H1 (cell line): Measurements from ENCODE around the gene CAPN3. TPM values are rescaled to one million over a fixed set of nuclear protein-coding genes. Genes with fewer than 3 reads are reported as not detected.

ENCODE experiments used
- CTCF ChIA-PET: fragments of 300-600 bp; sonication (Branson Sonifier 250); formaldehyde crosslinking; loops from one replicate; lab custom pipeline; 2021; ENCODE audit not compliant: partially characterized antibody; lab: Charles Lee
- POLR2A ChIA-PET: fragments of 300-600 bp; sonication (Branson Sonifier 250); formaldehyde crosslinking; loops from one replicate; lab custom pipeline; 2021; ENCODE audit warnings: inconsistent platforms; ENCODE audit not compliant: partially characterized antibody; lab: Charles Lee
- DNase-seq, 2 experiments: peaks; one replicate each; pipeline versions ENCODE4 v3.0.0 to v3.0.0-alpha.2; 2010 to 2022; ENCODE audit warnings: low spot score in 2 of 2, low read depth in 1 of 2, mixed read lengths in 1 of 2
- FAIRE-seq: peaks from 2 replicates; lab custom pipeline; 2011; peaks lifted over from hg19 to GRCh38; lab: Jason Lieb, UNC
- H2AFZ ChIP-seq: 2 replicates; pipeline ENCODE4 v1.8.1; 2012; ENCODE audit warnings: low read length, inconsistent platforms
- H2AK5ac ChIP-seq: 2 replicates; pipeline ENCODE4 v1.6.1; 2013; ENCODE audit warnings: low read depth, low read length
- H2BK120ac ChIP-seq: replicated peaks from 2 replicates; pipeline ENCODE3; 2013; ENCODE audit warnings: low read depth, low read length, inconsistent platforms
- H2BK12ac ChIP-seq: 2 replicates; pipeline ENCODE4 v1.6.1; 2013; ENCODE audit warnings: low read depth, low read length
- H2BK15ac ChIP-seq: 2 replicates; pipeline ENCODE4 v1.6.1; 2013; ENCODE audit warnings: low read length
- H2BK20ac ChIP-seq: 2 replicates; pipeline ENCODE4 v1.6.1; 2013; ENCODE audit warnings: low read length
- H2BK5ac ChIP-seq: 2 replicates; pipeline ENCODE4 v1.6.1; 2013; ENCODE audit warnings: low read depth, low read length
- H3K14ac ChIP-seq: 2 replicates; pipeline ENCODE4 v1.6.1; 2013; ENCODE audit warnings: inconsistent platforms; ENCODE audit not compliant: insufficient read length
- H3K18ac ChIP-seq: 2 replicates; pipeline ENCODE4 v1.6.1; 2013; ENCODE audit warnings: low read length; ENCODE audit errors: extremely low read depth
- H3K23ac ChIP-seq: 2 replicates; pipeline ENCODE4 v1.6.1; 2013; ENCODE audit warnings: inconsistent platforms; ENCODE audit not compliant: insufficient read length
- H3K23me2 ChIP-seq: 2 replicates; pipeline ENCODE4 v1.6.1; 2013; ENCODE audit warnings: low read depth, low read length
- H3K27ac ChIP-seq: 2 replicates; pipeline ENCODE4 v1.6.1; 2011; ENCODE audit warnings: low read depth, low read length, inconsistent platforms
- H3K27me3 ChIP-seq, 4 experiments: replicated peaks in 1 of 4; 1 replicate in 1 of 4; 2 replicates in 3 of 4; pipeline versions ENCODE4 v1.6.1 to v1.8.1; 2011 to 2013; ENCODE audit warnings: low read length in 3 of 4, mild to moderate bottlenecking in 3 of 4, inconsistent platforms in 2 of 4, mixed read lengths in 2 of 4, moderate library complexity in 1 of 4; ENCODE audit not compliant: control insufficient read depth in 3 of 4, insufficient read depth in 3 of 4; ENCODE audit errors: extremely low read depth in 1 of 4
- H3K36me3 ChIP-seq, 4 experiments: 2 replicates each; pipeline versions ENCODE4 v1.6.1 to v1.8.1; 2011 to 2013; ENCODE audit warnings: mild to moderate bottlenecking in 4 of 4, low read length in 3 of 4, moderate library complexity in 2 of 4, control low read depth in 1 of 4, inconsistent platforms in 1 of 4; ENCODE audit not compliant: insufficient read depth in 4 of 4, control insufficient read depth in 2 of 4
- H3K4ac ChIP-seq: replicated peaks from 2 replicates; pipeline ENCODE3; 2013; ENCODE audit warnings: low read length, low read depth, mixed read lengths, inconsistent platforms; ENCODE audit not compliant: insufficient read length
- H3K4me1 ChIP-seq, 4 experiments: replicated peaks in 1 of 4; 1 replicate in 1 of 4; 2 replicates in 3 of 4; pipeline versions ENCODE4 v1.6.1 to v1.8.1; 2011 to 2013; ENCODE audit warnings: low read length in 3 of 4, inconsistent platforms in 2 of 4, mixed read lengths in 1 of 4; ENCODE audit not compliant: insufficient read depth in 4 of 4, control insufficient read depth in 3 of 4
- H3K4me2 ChIP-seq, 2 experiments: 2 replicates each; pipeline versions ENCODE4 v1.6.1 to v1.8.1; 2011 to 2013; ENCODE audit warnings: low read depth in 2 of 2, low read length in 2 of 2, control low read depth in 1 of 2, inconsistent platforms in 1 of 2, mild to moderate bottlenecking in 1 of 2; ENCODE audit not compliant: insufficient read depth in 1 of 2
- H3K4me3 ChIP-seq, 4 experiments: fragments of 200-600, 300-600 bp in 1 of 4; sonication (generic), shearing (Covaris generic), sonication (Bioruptor Twin) in 1 of 4; 2 replicates each; pipeline versions ENCODE4 v1.5.1 to v1.8.1; 2011 to 2016; ENCODE audit warnings: low read length in 4 of 4, low read depth in 3 of 4, control low read depth in 2 of 4, inconsistent platforms in 2 of 4, mild to moderate bottlenecking in 2 of 4, mixed read lengths in 1 of 4, moderate library complexity in 1 of 4; ENCODE audit not compliant: insufficient read depth in 2 of 4; ENCODE audit errors: extremely low read depth in 1 of 4
- H3K56ac ChIP-seq: replicated peaks from 2 replicates; pipeline ENCODE3; 2013; ENCODE audit warnings: low read depth, mild to moderate bottlenecking, mixed read lengths, low read length, inconsistent platforms; ENCODE audit not compliant: insufficient read length
- H3K79me1 ChIP-seq: 2 replicates; pipeline ENCODE4 v1.6.1; 2013; ENCODE audit warnings: low read depth, low read length, control low read depth
- H3K79me2 ChIP-seq, 2 experiments: 2 replicates each; pipeline versions ENCODE4 v1.6.1 to v1.8.1; 2012 to 2013; ENCODE audit warnings: low read length in 2 of 2, mild to moderate bottlenecking in 2 of 2, inconsistent platforms in 1 of 2; ENCODE audit not compliant: insufficient read depth in 2 of 2, control insufficient read depth in 1 of 2
- H3K9ac ChIP-seq, 4 experiments: replicated peaks in 1 of 4; 1 replicate in 1 of 4; 2 replicates in 3 of 4; pipeline versions ENCODE4 v1.6.1 to v1.8.1; 2011 to 2013; ENCODE audit warnings: low read depth in 3 of 4, low read length in 3 of 4, control low read depth in 2 of 4, mild to moderate bottlenecking in 2 of 4, moderate library complexity in 2 of 4, inconsistent platforms in 1 of 4; ENCODE audit errors: extremely low read depth in 1 of 4
- H3K9me3 ChIP-seq, 2 experiments: 2 replicates each; pipeline versions ENCODE4 v1.6.1 to v1.8.1; 2012 to 2013; ENCODE audit warnings: mild to moderate bottlenecking in 2 of 2, moderate library complexity in 2 of 2, control low read depth in 1 of 2, inconsistent platforms in 1 of 2, low read depth in 1 of 2, low read length in 1 of 2, mixed read lengths in 1 of 2; ENCODE audit not compliant: insufficient read depth in 2 of 2
- H4K20me1 ChIP-seq, 2 experiments: replicated peaks in 1 of 2; 2 replicates each; pipeline versions ENCODE3 to v1.8.1; 2011 to 2013; ENCODE audit warnings: inconsistent platforms in 2 of 2, low read length in 2 of 2, mild to moderate bottlenecking in 1 of 2; ENCODE audit not compliant: insufficient read depth in 2 of 2, control insufficient read depth in 1 of 2
- H4K5ac ChIP-seq: 2 replicates; pipeline ENCODE4 v1.6.1; 2013; ENCODE audit warnings: low read length, low read depth, mixed read lengths, inconsistent platforms; ENCODE audit not compliant: insufficient read length
- H4K8ac ChIP-seq: 2 replicates; pipeline ENCODE4 v1.8.0; 2013; ENCODE audit warnings: mild to moderate bottlenecking, moderate library complexity, low read length, inconsistent platforms; ENCODE audit not compliant: insufficient read depth; ENCODE audit errors: extremely low read depth
- H4K91ac ChIP-seq: replicated peaks from 2 replicates; pipeline ENCODE3; 2013; ENCODE audit warnings: low read length, mixed read lengths, inconsistent platforms; ENCODE audit not compliant: insufficient read length
- BACH1 ChIP-seq: IDR thresholded peaks from 2 replicates; pipeline ENCODE4 v1.6.1; 2012; ENCODE audit warnings: low read length, improper control_type of control experiment
- BRCA1 ChIP-seq: IDR thresholded peaks from 2 replicates; pipeline ENCODE4 v1.6.1; 2012; ENCODE audit warnings: low read depth, low read length, improper control_type of control experiment
- GTF2F1 ChIP-seq: IDR thresholded peaks from 2 replicates; pipeline ENCODE4 v1.6.1; 2012; ENCODE audit warnings: low read depth, low read length, improper control_type of control experiment, borderline replicate concordance
- MAFK ChIP-seq: IDR thresholded peaks from 2 replicates; pipeline ENCODE4 v1.6.1; 2012; ENCODE audit warnings: low read depth, mild to moderate bottlenecking, improper control_type of control experiment, low read length
- POU5F1 ChIP-seq: IDR thresholded peaks from 2 replicates; pipeline ENCODE4 v1.6.1; 2011; ENCODE audit warnings: low read depth, mild to moderate bottlenecking, low read length, moderate library complexity
- RBBP5 ChIP-seq: IDR thresholded peaks from 2 replicates; pipeline ENCODE4 v1.7.1; 2012; ENCODE audit warnings: low read depth, mild to moderate bottlenecking, inconsistent platforms, low read length, moderate library complexity, borderline replicate concordance
- RNF2 ChIP-seq: fragments of 200-900, 300-1000 bp; sonication (generic); IDR thresholded peaks from 2 replicates; pipeline ENCODE4 v1.7.1; 2016; ENCODE audit warnings: borderline replicate concordance, low read depth, mild to moderate bottlenecking, antibody characterized with exemption, low read length; ENCODE audit not compliant: poor library complexity, severe bottlenecking; ENCODE audit errors: missing control alignments
- WGBS, 2 experiments: shearing (Covaris generic) in 1 of 2; methylation state at CpG; one replicate each; pipeline versions ENCODE4 v1.1.6 to v1.1.7; 2013 to 2015; ENCODE audit warnings: low lambda C conversion rate in 2 of 2, mixed read lengths in 2 of 2, inconsistent platforms in 1 of 2, low coverage in 1 of 2, missing lambda C conversion rate in 1 of 2; ENCODE audit not compliant: insufficient replicate concordance in 2 of 2, insufficient coverage in 1 of 2, insufficient read length in 1 of 2; ENCODE audit errors: extremely low coverage in 1 of 2, missing lambda C conversion rate in 1 of 2; 5-methylcytosine and 5-hydroxymethylcytosine counted together
- polyA plus RNA-seq, 7 experiments: library from polyadenylated mRNA; depleted of rRNA in 3 of 7; stranded (reverse) in 5 of 7; unstranded in 2 of 7; fragments of >200 nt in 5 of 7; fragments of 200-250 nt in 2 of 7; gene quantifications; 1 replicate in 5 of 7; 2 replicates in 1 of 7; 4 replicates in 1 of 7; pipeline versions ENCODE4 v1.2.1 to v1.2.3, GENCODE V29; 2011 to 2013; ENCODE audit warnings: missing spikeins in 2 of 7, mixed read lengths in 2 of 7
- total RNA-seq: library from RNA; stranded (reverse); fragmentation: NEBNext Ultra II Directional; extraction: Animal tissue kit (Norgen Biotek cat#: 25700); gene quantifications from 2 replicates; pipeline ENCODE4 v1.2.1, GENCODE V29; 2021

Gene CAPN3
- total and polyA plus RNA-seq, 2 of the 8 experiments (the other 6 are each of a cell fraction or from before 2014, with no cell fraction given): 0.80 to 2.1 TPM

- no peak overlapping the region for H3K4me2 ChIP-seq
- H3K4ac ChIP-seq: no peak overlapping the region
- H3K23me2 ChIP-seq: no peaks in the 10 kb centered on the region
- no peaks in the 10 kb centered on the region for H3K27me3 ChIP-seq
- no peaks in the 10 kb centered on the region for H3K79me1 ChIP-seq
- H3K9ac ChIP-seq: no peak overlapping the region
- H3K56ac ChIP-seq: no peak overlapping the region
- WGBS, 2 experiments: 89% methylated on average over 4 of the region's 4 CpGs; no CpG with 5 or more reads in 1 of the 2 experiments
- H3K27ac ChIP-seq: no peak overlapping the region
- no peak for DNase-seq
- H3K18ac ChIP-seq: no peak overlapping the region
- H2BK12ac ChIP-seq: no peak overlapping the region
- no peak overlapping the region for H2AFZ ChIP-seq
- H2BK20ac ChIP-seq: no peak overlapping the region
- FAIRE-seq: no peak
- H3K4me1 ChIP-seq: no peaks in the 10 kb centered on the region
- H4K20me1 ChIP-seq: no peaks in the 10 kb centered on the region
- no peak overlapping the region for H3K4me3 ChIP-seq
- no peak overlapping the region for H3K14ac ChIP-seq
- no peak overlapping the region for H4K8ac ChIP-seq
- POLR2A ChIA-PET: no interaction called here
- H3K36me3 ChIP-seq: peaks cover 0 to 3% (median 0%) of the 10 kb centered on the region in 4 experiments; a peak in 1 of 8 replicates
- H3K9me3 ChIP-seq: peaks cover 0 to 6% of the 10 kb centered on the region in 2 experiments; a peak in 1 of 4 replicates
- H2BK15ac ChIP-seq: no peak overlapping the region
- CTCF ChIA-PET: no interaction called here
- no peak overlapping the region for H2BK5ac ChIP-seq
- no peak overlapping the region for H4K5ac ChIP-seq
- H2BK120ac ChIP-seq: no peak overlapping the region
- H3K79me2 ChIP-seq: no peaks in the 10 kb centered on the region
- no peak overlapping the region for H3K23ac ChIP-seq
- no peak overlapping the region for H2AK5ac ChIP-seq
- no peak overlapping the region for H4K91ac ChIP-seq
- TF ChIP-seq RBBP5: no peak
- TF ChIP-seq BACH1: no peak
- TF ChIP-seq RNF2: no peak
- no peak for TF ChIP-seq MAFK
- TF ChIP-seq POU5F1: no peak
- TF ChIP-seq BRCA1: no peak
- no peak for TF ChIP-seq GTF2F1
Measured at GRCh38 chr15:42332331-42332730, 27.0 kb upstream of the CAPN3 start.
